Stimulated activated CD4-positive, alpha-beta T cell treated with anti-CD3 and anti-CD28 coated beads, Interleukin-4, amount 100 ng/mL, for 24 hours (primary cell): ENCODE measurements around the gene PCCA.
"Not testable (repeated sequence)": the region's sequence is repeated elsewhere in the genome, so short reads cannot be mapped to it uniquely, and the experiment has no call there.

ENCODE experiments used
- DNase-seq: peaks from one replicate; pipeline ENCODE4 v3.0.0-alpha.2; 2020

The PCCA gene

DNA sequence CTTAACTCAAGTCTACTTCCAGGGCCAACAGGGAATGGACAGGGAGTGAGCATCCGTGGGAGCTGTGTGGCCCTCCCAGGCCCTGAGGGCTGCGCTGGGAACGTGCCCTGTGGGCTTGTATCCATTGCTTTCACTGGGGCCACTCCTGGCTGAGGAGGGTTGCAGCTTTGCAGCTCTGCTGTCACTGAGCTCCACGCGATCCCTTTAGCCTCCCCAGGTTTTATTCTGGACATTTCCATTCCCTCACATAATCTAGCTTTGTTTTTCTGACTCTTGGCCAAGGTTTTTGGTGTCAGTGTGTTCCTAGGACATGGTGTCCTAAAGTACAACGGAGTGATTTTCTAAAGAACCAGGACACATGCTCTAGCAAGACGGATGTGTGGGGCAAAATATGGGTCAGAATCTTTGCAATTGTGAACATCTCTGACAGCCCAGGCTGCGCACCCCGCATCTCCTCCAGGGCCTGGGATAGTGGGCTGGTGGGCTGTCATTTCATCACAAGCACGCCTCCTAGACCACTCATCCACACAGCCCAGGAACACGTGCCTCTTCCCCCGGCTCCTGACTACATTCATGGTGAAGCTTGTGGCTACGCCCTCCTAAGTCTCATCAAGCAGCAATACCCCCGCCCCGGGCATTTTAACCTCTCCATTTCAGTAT is 471.7 kb downstream of the PCCA start:
- no peak for DNase-seq

DNA sequence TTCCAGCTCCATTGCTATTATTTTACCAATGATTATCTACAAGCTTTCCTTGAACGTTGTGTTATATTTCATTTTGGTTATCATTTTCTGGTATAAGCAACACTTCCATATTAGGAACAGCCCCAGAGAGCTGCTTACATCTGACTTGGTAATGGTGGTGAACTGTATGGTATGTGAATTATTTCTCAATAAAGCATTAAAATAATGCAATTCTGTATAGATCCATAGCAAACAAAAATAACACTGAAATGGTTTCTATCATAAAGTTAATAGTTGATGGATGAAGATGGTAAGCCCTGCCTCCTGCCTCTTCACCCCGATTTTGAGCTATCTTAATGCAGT is 472.2 kb downstream of the PCCA start:
- DNase-seq: no peak

DNA sequence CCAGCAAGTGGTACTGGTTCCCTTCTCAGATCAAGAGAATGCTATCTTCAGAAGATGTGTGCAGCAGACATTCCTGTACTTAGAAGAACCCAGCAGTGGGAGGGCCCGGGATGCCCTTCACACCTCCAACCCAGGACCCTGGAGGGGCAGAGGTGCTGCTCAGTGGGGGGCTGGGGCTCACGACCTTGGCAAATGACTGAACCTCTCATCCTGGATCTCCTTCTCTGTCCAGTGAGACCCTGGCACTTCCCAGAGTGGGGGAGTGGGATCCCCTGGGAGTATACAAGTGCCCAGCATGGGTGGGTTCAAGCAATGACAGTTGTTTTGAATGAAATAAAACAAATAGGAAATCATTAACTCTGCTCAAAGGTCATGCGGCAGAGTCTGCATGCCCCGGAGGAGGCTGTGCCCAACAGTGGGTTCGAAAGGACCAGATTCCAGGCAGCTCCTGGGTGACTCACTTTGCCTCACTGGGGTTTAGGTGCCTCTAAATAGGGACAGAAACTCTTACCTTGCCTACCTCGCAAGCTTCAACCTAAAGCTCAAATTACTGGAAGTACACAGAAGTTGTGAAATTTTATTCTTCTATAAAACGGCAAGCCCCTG is 472.8 kb downstream of the PCCA start:
- DNase-seq: no peak

DNA sequence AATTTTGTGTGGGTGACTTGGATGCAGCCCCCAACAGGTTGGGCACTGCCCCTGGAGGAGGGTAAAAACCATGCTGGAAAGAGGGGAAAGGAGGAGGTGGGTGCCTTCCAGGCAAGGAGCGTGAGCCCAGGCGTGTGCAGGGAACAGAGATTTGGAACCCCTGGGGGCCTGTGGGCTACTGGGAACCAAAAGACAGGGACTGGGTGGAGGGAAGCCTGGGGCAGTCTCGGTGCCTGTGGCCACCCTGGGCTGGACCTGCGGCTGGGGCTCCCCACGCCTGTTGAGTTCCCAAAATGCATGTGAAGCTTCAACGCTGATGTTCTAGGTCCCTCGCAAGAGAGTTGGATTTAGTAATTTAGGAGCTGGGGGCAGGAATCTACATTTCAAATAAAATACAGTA is 474.9 kb downstream of the PCCA start:
- DNase-seq: no peak

DNA sequence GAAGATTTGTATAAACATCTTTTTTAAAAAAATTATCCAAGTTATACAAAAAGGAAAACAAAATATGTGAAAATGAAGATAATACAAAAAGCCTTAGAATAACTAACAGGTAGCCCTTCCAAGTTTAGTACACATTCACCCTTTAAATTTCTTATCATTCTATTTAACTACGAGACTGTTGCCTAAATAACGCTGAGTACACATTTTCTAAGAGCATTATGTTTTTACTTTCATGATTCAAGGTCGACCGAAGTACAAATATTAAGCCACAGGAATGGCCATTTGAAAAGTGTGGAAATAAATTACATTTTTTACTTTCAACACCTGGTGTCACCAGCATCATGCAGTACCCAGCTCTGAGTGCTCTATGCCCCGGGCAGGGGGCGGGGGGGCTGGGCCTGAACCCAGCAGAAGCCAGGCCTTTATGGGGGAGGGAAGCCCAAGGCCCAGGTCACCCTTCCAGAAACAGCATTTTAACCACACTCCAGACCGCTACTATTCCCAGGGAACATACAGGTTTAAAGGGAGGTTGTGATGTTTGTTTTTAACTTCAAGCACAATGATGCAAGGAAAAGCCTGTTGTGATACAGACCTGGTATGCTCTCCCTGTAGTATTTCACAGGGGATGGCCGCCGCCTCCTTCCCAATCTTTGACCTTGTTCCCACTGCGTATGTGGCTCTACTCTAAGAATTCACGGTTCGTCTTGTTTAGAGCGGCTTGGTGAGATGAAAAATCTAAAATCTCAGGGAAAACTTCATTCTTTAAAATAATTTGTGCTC is 475.7 kb downstream of the PCCA start:
- no peak for DNase-seq

DNA sequence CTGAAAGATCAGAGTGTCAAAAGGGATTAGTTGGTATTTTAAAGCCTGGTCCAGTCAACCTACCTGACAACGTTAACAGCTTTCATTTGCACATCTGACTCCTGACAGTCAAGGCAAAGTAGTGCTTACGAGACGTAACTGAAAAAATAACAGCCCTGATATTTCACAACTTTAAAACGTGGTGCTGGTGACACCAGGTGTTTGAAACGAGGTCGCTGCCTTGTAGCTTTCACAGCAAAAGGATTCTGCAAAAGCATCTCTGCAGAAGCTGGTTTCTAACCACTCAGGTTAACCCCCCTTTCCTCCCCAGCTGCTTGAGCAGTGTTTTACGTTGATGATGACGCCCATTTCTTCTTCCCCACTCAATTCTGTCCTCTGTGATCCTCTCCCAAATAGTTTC is 476.4 kb downstream of the PCCA start:
- no peak for DNase-seq

DNA sequence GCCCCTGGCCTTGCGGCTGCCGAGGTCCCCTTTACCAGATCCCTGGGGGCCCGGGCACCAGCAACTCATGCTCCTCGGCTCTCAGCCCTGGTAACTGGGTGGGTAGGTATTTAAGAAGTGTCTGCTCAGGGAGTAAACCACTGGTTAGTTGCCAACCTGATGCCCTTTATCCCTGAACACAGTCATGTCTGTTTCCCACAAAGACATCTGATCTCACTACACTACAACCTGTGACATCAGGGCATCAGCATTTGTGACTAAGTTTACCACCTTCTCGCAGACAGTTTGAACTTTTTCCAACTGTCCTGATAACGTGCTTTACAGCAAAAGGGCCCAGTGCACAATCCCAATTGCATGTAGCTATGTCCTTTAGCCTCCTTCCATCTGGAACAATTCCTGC is 477.6 kb downstream of the PCCA start:
- no peak for DNase-seq

DNA sequence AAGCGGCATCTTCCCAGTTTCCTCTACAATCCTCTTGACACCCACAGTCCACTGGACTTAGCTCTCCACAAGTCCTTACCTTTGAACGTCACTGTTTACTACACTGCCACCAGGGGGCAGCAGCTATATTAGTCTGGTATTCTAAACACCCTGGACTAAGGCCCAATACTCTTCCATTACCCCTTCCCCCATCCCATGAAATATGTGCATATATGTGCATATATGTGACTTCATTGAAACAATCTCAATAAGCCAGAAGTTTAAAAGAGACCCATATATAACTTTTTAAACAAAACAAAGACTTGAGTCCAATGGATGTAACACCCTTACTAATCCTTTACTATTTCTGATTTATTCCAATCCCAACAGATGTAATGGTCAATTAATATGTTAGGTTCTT is 484.2 kb downstream of the PCCA start:
- peak; percentile 79 for DNase-seq

DNA sequence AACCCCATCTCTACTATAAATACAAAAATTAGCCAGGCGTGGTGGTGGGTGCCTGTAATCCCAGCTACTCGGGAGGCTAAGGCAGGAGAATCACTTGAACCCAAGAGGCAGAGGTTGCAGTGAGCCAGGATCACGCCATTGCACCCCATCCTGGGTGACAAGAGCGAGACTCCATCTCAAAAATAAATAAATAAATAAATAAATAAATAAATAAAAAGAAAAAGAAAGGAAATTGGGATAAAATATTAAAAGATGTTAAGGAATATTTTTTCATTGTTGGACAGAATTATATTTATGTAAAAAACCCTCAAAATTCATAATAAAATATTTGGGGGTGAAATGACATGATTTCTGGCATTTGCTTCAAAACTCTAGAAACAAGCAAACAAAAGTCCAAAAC is 488.3 kb downstream of the PCCA start:
- DNase-seq: not testable (repeated sequence)
